Head of caudate nucleus (tissue), 42 donors: Measurements from ENCODE around the gene SIRT3.
A peak's percentile ranks its signal among the peaks of the same experiment; 100 is the strongest.
"Not testable (repeated sequence)": the region's sequence is repeated elsewhere in the genome, so short reads cannot be mapped to it uniquely, and the experiment has no call there.

Experiments used
- DNase-seq, 42 donors: peaks; one replicate each; pipeline versions ENCODE4 v3.0.0 to v3.0.0-alpha.2; 2020 to 2021; ENCODE audit warnings: mixed read lengths in 7 of 42
- intact Hi-C: fragments of 100-400 bp; cut with DNase I; formaldehyde crosslinking; loops from one replicate; pipeline ENCODE4 v1.15.0; 2022

SIRT3 gene

DNA sequence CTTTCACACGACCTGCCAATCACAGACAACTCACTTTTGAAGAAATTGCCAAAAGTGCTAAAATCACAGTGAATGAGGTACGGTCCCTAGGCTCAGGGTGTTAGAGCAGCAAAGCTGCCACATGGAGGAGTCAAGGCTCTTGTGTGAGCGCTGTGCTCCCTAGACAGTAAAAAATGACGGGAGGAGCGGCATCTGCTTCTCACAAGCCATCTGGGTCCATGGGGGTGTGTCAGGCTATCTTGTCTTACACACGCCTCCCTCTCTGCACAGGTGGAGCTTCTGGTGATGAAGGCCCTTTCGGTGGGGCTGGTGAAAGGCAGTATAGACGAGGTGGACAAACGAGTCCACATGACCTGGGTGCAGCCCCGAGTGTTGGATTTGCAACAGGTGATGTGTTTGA, 15.4 kb upstream of the SIRT3 start:
- intact Hi-C loops: no loop called here
- DNase-seq: peak in 1 of 42 donors; percentile 10

DNA sequence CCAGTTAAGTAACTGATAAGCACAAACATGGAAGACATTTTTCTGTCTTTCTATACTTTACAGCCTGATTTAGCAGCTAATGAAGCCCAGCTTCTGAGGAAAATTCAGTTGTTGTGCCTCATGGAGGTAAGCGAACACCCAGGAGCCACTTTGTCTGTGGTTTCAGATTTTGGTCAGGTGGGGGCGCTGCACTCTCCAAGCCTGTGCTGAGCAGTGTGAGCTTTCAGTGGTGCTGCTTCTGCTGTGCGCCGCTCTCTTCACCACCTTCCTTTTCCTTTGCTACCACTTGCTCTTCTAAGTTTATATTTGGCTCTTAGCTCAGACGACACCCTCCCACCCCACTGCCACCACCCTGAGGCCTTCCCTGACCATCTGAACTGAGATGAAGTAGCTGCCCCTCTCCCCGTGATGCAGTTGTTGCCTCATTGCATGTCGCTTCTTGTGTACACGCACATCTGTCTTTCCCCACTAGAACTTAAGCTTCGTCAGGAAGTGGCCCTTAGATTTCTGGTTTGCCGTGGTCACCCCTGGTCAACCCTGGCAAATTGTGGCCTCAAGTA, 14.7 kb upstream of the SIRT3 start:
- intact Hi-C loops: no loop called here
- peak; percentile 14 to 82 (median 62) for DNase-seq

DNA sequence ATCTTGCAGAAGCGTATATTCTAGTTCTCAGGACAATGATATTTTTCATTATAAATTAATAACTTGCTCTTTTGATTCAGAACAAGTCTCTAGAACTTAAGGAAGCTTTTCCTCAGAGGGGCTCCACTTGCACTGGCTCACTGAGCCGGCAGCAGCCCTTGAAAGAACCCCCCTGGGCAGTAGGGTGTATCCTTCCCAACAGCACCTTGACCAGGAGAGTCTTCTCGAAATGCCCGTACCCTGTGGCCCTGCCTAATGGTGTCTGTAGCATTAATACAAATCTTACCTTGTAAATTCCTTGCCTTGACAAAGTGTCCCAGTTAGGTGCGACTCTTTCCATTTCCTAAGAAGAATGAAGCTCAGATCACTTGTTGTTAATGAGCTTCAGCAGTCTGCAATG, 14.1 kb upstream of the SIRT3 start:
- intact Hi-C loops: no loop called here

DNA sequence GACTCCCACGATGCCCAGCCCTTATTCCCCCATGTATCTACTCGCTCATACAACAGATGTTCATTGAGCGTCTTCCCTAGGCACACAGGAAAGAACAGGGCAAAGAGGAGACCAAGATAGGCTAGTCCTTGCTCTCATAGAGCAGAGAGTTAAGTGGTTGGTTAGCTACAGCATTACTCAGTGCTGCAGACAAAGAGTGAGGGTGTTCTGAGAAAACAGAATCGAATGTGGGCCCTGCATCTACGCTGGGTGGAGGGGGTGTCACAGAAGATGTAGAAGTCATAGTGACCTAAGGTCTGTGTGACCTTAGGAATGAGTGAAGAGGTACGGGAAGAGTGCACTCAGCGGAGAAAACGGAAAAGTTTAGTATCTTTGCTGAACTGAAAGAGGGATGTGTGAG, 12.9 kb upstream of the SIRT3 start:
- intact Hi-C loops: no loop called here
- peak in 1 of 42 donors; percentile 7 for DNase-seq

More for the DNA sequence above, 14.1 kb upstream of the SIRT3 start:
- DNase-seq: peak in 1 of 42 donors; percentile 12

DNA sequence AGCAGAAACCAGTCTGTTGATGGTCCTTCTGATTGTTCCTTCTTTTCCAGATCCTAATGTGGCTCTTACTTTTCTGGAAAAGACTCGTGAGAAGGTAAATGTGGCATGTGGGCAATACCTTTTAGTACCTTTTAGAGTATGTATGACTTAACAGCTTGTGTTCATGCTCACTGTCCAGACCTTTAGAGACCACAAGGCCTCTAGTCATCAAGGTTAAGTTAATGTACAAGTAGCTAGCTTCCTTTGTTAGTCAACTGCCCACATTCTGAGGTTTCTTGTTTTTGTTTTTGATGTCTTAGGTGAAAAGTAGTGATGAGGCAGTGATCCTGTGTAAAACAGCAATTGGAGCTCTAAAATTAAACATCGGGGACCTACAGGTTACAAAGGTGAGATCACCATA, 8.2 kb upstream of the SIRT3 start:
- no peak for DNase-seq
- intact Hi-C loops: no loop called here

DNA sequence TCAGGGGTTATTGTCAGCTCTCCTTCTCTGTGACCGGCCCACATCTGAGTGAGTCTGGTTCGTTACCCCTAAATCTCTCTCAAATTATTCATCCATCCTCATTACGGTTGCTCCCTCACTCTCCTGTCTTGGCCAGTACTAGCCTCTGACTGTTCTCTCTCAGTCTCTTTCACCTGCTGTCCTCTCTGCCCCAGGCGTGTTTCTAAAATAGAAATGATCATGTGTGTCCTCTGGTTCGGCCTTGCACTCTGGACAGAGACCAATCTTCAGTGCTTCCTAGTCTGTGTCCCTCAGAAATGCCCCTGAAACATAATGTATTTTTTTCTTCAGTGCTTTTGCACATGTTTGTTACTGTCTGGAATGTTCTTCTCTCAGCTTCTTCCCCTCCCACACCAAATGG, 5.5 kb upstream of the SIRT3 start:
- intact Hi-C loops: no loop called here
- no peak for DNase-seq

DNA sequence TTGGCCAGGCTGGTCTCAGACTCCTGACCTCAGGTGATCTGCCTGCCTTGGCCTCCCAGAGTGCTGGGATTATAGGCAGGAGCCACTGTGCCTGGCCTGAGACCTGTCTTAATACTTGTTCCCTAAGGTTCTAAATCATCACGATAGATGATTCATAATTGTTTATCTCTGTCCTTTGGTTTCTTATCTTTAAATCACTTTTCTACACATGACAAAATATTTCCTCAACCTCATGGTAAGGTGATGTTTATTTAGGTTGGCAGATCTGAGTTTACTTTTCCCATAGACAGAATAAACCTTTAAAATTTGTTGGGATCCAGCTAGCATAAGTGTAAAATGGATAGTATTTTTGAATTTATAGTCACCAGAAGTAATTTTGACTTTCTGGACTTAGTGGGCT, 4.2 kb upstream of the SIRT3 start:
- DNase-seq: no peak
- intact Hi-C loops: no loop called here

DNA sequence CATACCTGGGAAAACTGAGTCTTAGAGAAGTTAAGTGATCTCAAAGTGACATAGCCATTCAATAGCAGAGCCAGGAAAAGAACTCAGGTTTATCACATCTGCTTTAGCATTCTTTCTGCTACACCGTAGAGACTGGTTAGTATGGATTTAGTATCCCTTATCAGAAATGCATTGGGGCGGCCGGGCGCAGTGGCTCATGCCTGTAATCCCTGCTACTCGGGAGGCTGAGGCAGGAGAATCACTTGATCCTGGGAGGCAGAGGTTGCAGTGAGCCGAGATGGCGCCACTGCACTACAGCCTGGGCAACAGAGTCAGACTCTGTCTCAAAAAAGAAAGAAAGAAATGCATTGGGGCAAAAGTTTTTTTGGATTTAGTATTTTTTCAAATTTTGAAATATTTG, 2.2 kb upstream of the SIRT3 start:
- intact Hi-C loops: not testable (repeated sequence)

DNA sequence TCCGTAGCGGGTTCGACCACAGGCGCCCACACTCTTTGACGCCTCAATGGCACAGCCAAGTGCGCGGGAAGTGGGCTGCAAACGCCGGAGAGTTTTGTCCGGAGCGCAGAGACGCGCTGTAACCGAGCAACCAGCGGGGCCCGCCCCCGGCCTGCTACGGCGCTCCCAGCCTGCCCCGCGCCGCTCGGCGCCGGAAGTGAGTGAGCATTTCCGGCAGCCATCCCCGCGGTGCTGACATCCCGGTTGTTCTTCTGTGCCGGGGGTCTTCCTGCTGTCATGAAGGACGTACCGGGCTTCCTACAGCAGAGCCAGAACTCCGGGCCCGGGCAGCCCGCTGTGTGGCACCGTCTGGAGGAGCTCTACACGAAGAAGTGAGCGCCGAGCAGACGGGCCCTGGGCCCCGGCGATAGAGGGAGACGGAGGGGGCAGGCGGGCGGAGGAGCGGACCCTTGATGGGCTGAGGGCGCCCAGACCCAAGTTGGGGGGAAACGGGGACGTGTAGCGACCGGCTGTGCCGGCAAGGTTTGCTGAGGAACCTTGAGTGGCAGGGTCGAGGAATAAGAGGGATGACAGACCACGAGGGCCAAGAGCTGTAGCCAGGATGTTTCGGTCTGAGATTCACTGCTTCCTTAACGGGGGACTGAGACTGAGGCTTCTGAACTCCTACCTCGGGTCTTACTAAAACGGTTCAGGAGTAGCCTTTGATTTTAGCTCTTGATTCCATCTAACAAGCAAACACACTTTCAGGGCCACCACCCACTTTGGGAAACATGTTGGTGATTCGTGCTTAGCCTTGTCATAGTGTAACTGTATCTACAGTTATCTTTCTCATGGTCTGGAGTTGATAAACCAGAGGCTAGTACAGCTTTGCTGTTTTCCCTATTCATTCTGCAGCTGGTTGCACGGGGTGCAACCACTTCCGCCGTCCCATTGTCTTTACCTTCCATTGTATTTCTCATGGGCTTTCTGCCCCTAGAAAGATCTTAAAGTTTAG, 929 bp upstream of the SIRT3 start, which contains the start of gene PSMD13:
Gene PSMD13, plus strand, starts transcription at position 203 of the 994 bp plus-strand sequence. Its CDS starts 74 bp downstream, at position 277.
- intact Hi-C loops: loop anchor here (1.0 kb wide), 1 partner anchor 30 kb away; the partner anchor contains the start of genes BET1L and RIC8A
- peak; percentile 65 to 95 (median 88) for DNase-seq

More for the DNA sequence above, 2.2 kb upstream of the SIRT3 start:
- DNase-seq: peak in 1 of 42 donors; percentile 25

DNA sequence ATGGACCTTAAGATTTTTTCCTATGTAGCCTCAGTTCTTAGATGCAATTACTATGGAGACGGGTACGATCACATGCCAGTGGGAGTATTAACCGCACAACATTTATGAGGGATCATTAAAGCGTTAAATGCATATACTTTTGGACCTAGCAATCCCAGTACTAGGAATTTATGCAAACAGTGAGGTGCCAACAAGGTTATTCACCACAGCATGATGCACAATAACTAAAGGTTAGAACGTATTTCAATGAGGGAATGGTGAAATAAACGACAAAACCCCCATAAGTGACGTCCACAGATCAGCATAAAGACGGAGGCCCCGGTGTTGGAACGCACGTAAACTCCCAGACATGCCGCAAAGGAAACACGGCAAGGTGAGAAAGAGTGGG, 539 bp downstream of the SIRT3 start:
- intact Hi-C loops: no loop called here
- DNase-seq: peak in 3 of 42 donors; percentile 16 to 46 (median 23)

DNA sequence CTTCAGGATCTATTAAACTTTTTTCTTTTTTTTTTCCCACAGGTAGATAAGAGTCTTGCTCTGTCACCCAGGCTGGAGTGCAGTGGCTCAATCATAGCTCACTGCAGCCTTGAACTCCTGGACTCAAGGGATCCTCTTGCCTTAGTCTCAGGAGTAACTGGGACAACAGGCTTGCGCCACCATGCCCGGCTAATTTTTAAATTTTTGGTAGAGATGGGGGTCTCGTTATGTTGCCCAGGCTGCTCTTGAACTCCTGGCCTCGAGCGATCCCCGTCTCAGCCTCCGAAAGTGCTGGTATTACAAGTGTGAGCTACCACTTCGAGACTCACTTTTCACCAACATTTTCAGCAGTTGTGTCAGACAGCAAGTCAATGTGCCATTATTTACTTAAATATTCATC, 962 bp downstream of the SIRT3 start:
- intact Hi-C loops: no loop called here
- no peak for DNase-seq

DNA sequence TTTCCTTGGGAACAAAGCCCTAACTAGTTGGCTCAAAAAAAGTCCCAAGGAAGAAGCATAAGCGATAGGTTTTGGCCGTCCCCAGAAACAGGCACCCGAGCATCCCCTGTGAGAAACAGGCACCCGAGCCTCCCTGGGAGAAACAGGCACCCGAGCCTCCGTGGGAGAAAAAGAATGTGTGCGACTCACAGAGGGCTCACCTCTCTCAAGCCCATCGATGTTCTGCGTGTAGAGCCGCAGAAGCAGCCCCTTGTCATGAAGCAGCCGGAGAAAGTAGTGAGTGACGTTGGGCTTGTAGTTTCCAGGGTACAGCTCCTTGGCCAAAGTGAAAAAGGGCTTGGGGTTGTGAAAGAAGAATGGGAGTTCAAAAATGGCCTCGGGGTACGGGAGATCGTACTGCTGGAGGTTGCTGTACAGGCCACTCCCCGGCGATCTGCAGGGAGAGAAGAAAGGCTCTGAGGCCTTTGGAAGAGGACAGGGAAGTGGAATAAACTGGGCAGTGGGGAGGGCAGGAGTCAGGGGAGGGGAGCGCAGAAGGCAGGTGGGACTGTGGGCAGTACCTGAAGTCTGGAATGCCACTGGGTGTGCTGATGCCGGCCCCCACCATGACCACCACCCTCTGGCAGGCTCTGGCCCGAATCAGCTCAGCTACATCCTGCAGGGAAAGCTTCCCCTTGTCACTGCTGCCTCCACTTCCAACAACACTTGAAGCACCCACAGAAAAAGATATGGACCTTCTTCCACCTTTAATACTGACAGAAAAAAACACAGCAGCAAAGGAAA, 3.2 kb downstream of the SIRT3 start:
- no peak for DNase-seq
- intact Hi-C loops: no loop called here

DNA sequence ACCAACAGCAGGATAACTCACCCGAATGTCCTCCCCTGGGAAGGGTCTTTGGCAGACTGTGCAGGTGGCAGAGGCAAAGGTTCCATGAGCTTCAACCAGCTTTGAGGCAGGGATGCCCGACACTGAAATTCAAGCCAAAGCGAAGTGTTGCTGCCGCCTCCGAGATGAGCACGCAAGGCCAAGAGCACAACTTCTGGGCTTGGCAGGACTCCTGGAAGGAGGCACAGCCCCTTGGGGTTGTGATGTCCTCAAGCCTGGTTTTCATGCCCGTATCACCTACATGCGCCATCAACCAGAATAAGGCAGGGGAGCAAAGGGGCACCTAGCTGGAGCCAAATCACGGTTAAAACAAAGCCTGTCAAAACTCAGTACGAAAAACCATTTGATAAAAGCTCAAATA, 5.7 kb downstream of the SIRT3 start:
- peak in 2 of 42 donors; percentile 8 to 22 for DNase-seq
- intact Hi-C loops: no loop called here

DNA sequence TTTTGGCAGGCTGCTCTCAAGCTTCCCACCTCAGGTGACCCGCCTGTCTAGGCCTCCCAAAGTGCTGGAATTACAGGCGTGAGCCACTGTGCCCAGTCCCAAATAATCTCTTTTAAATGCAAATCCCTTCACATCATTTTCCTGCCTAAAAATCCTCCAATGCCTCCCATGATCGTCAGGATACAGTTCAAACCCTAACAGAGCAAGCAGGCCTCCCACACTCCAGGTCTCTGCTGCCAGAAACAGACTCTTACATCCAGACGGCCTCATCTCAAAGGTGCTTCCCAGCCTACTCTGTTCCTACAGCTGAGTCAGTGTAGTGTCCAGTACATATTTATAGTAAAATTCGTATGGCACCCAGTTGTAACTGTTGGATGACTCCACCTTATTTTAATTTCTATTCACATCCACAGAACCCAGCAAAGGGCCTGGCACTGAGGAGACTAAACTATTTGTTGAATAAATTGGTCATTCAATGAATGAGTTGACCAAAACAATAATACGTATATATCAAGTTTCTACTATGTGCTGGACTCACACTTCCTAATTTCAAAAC, 8.2 kb downstream of the SIRT3 start:
- intact Hi-C loops: no loop called here
- DNase-seq: peak in 4 of 42 donors; percentile 17 to 45 (median 32)

DNA sequence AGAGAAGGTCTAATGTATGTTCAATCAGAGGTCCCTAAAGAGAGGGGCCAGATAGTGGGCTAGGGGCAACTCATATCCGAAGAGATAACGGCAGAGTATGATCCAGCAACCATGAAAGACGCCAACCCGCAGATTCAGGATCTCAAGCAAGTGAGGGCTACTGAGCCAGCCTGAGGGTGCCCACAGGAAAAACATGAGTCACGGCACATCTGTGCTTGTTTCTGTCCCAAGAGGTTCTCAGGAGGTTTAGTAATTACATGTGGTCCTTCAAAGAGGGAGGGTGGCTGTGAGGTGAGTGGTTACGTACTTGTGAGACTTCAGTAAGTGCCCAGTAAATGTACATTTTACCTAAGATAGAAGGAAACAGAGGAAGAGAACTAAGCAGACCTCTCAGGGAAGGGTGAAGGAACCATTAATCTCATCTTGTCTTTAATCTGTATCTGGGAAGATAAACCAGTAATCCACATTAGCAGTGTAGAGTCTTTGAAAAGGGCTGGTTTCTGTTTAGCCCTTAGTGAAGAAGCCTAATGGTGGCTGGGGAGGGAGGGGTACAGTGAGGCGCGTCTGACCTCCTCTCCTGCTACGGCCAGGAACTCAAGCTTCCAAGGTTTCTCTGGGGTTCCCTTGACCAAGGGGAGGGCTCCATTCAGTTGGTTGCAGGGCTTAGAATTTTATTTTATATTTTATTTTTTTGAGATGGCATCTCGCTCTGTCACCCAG, 10.2 kb downstream of the SIRT3 start:
- peak in 1 of 42 donors; percentile 14 for DNase-seq
- intact Hi-C loops: no loop called here

DNA sequence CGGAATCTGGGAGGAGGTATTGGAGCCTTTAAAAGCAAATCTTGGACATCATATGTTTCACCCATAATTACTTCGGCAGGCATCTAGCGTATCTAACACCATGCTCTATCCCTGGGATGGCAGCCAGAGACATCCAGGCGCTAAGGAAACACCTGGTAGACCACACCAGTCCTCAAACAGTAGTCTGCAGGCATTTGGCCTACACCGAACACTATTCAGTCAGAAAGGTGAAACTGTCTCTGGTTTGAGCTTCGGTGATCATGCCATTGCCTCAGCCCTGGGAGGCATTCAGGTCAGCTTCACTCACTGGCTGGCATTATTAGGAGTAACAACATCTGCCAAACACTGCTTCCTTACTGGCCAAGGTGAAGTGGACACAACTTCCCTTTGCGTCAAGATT, 11.7 kb downstream of the SIRT3 start:
- intact Hi-C loops: no loop called here
- peak in 2 of 42 donors; percentile 12 to 14 for DNase-seq

DNA sequence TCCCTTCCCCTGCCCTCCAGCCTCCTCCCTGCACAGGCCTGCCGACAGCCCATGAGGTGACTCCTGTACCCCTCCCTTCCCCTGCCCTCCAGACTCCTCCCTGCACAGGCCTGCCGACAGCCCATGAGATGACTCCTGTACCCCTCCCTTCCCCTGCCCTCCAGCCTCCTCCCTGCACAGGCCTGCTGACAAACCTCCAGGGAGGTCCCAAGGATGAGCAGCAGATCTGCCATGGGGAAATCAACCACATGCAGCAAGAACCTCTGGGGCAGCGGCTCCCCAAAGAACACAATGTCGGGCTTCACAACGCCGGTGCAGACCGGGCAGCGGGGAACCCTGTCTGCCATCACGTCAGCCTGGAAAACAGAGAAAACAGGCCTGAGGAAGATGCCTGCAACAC, 12.3 kb downstream of the SIRT3 start:
- intact Hi-C loops: no loop called here
- DNase-seq: peak in 2 of 42 donors; percentile 18

DNA sequence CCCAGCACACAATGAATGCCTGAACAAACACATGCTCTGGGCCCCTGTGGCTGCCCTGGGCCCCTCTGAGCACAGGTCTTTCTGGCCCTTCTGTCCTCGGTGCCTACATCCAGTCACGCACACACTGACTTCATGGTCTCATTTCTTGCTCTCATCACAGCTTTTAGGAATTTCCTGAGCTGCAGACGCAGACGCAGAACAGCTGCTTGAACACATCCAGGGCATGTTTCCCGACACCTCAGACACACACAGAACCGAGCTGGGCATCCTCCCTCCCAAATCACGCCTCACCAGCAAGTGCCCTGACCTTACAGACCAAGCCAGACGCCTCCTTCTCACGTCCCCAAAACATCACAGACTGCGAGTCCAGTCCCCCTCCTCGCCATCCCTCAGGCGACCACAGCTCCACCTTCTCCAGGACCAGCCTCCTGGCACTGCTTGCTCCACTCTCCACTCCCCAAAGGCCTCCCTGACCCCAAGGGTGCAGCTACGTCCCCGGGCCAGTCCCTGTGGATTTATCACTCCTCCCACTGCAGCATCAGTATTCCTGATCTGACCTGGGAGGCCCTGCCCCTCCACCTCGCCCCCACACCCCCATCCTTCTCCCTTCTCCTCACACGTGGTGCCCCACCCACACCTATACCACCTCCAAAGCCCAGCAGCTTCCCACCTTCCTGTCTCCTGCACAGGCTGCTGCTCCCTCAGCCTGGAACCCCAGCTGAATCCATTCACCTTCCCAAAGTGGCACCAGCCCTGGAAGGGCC, 12.9 kb downstream of the SIRT3 start:
- intact Hi-C loops: no loop called here

More for the DNA sequence above, 12.9 kb downstream of the SIRT3 start:
- DNase-seq: peak in 37 of 42 donors; percentile 26 to 84 (median 57)
